NCI-H2227 (cell line): ENCODE data around the gene TBX3.

ENCODE experiments used
- DNase-seq: peaks from one replicate; lab custom pipeline; 2025; ENCODE audit not compliant: unreplicated experiment; lab: John Stamatoyannopoulos, UW

TBX3 gene

GRCh38 chr12:114697243-114697716, 13.3 kb upstream of the TBX3 start:
- no peak for DNase-seq

DNA sequence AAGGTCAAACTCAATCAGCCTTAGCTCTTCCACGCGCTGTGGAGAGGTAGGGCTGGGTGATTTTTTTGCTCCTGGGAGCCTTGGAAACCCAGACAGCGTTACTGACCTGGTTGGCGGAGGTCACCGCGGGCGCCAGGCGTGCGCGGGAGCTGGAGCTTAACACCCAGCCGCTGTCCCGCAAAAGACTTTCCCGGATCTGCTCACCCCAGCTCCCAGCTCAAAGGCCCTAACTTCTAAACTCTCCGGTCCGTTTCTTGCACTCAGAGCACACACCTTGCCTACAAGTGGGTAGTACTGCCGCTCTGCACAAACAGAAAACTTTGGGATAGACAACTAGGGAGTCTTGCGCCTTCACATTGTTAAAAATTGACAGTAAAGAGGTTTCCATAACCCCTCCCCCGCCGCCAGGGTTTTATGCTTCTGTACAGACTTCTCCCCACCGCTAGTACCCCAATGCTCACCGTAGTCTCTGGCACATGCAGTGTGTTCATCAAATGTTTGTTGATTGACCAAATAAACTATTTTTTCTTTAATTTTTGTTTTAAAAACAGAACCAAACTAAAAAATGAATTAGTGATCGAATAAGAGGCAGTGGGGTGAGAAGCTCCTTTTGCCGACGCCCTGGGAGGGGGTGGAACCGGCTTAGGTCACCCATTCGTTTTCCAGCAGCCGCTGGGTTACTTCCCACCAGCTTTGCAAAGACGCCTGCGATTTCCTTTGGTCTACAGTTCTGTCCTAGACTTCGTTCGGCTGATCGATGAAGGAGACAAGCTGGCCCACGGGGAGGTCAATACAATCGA, 12.7 kb upstream of the TBX3 start:
- no peak for DNase-seq

- DNase-seq, result no peak
Observed at GRCh38 chr12:114695305-114695592, 11.3 kb upstream of the TBX3 start.

DNA sequence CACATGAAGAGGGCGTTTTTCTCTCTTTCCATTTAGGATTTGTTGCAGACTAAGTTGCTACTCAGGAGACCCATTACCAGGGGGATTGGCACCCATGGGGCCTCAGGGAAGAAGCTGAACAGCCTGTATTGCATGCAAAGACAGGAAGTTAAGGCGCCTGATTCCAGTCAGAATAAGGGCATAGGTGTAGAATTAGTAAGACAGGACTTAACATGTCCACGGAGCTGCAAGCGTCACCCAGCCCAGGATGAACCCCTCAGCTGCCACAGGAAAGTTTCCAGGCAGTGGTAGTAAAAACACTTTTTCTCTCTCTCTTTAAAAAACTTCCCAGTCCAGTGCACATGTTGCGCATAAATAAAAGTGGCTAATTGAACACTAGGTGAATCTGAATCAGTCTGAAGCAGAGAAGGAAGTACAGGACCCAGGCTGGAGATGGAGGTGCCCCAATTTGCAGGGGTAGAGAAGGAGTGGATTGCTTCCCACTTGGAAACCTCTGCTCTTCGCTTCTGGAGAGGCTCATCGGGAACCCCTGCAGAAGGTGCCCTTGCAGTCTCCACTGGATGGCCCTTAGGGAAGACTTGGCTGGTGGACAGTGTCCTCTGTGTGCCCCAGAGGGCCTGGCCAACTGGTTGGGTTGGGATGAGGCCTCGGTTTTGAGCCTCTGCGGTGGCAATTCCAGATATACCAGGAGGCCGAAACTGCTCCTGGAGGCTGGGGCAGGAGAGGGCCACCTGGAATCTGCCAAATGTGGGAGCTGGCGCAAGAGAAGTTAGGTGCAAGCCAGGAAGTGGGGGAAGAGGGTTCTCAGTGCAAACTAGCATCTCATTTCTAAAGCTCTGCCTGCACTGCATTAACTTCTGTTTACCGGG, 10.7 kb upstream of the TBX3 start:
- DNase-seq, result no peak

- no peak for DNase-seq
Observed at GRCh38 chr12:114693532-114693931, 9.6 kb upstream of the TBX3 start.

DNA sequence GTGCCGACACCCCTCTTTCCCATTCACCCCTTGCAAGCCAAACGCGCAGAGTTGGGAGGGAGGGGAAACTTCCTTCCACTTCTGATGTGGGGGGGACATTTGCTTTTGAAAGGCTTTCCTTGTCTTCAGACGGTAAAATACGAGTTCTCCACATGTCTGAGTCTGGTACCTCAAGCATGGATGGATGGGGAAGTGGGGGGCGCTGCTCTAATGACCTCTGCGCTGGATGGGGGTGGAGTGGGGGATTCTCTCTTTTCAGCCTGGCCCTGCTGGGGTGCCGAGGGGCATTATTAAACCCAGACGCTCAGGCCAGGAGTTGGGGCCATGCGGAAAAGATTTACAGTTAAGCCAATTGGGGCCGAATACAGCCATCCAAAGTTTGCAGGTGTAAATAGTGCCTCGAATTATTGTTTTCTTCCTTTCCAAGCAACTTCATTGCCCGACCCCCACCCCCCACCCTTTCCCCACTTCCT, 9.1 kb upstream of the TBX3 start:
- DNase-seq, result no peak

DNA sequence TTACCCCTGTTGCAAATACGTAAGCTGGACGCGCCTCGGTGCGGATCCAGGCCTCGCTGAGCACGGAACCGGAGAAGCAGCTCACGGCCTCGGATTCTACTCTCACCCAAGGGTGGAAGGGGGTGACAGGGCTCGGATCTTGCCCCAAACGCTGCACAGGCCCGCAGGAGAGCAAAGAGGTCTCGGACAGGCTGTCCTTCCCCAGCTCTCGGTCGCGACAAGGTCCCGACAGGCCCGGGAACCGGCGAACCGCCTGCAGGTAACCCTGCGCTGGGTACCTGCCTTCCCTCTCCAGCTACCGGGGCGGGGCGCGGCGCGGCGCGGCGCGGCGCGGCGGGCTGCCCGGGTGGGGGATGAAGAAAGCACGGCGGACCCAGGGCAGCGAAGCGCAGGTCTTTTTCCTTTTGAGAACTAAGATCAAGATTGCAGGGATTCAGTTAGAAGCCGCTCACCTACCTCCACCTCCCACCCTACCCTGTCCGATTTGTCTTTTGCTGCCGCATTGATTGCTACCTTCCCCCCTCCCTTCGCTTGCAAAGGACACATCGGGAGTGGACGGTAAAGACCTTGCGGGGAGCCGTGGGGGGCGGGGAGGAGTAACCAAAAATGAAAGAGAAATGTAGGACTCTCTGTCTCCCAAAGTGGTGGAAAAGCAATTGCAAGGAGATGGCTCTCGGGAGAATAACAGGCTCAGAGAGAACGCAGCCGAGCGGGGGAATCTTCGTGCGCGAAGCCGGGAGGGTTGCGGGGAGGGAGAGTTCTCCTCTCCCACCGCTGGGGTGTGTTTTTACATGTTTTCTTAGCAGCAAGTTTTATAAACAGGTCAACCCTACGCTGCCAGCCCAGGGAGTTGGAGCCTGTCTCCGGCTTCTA, 8.4 kb upstream of the TBX3 start:
- no peak for DNase-seq

GRCh38 chr12:114691763-114692185, 7.8 kb upstream of the TBX3 start:
- no peak for DNase-seq

- no peak for DNase-seq
Observed at GRCh38 chr12:114691196-114691595, 7.2 kb upstream of the TBX3 start.

GRCh38 chr12:114690267-114691135, 6.5 kb upstream of the TBX3 start:
- no peak for DNase-seq

DNA sequence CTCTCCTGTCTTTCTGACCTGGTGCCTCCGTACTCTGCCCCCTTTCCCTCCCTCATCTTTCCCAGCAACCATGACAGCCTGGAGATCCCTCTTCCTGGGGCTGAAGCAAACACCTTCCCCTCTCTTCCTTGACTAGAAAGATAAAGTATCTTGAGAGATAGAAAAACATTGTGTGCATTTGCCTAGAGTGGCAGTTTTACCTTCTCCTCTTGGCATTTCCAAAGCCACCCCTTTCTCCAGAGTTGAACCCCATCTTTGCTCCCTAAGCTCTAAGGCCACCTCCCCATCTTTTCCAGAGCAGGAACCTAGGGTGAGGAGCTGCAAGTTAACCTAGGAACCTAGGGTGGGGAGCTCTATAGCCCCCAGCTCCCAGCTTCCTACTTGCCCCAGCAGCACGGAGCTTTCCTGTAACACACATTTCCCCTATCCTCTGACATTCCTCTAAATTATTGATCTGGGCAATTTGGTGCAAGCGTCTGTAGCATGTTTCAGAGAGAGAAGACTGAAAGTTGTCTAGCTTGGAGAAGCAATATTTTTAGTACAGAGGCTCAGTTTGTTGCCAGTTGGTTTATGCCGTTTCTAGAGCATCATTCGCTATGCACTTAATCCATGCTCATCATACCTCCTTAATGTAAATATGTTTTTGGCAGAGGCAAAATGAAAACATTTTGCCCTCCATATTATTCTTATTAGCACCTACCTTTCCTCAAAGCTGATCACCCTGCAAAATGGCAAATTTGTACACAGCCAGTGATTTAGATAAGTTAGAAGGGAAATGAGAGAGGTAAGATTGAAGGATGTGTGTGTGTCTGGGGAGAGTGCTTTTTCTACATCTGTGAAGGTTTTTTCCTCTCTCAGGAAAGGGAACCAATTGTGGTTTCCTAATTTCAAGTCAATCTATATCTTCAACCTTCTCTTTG, 5.4 kb upstream of the TBX3 start:
- no peak for DNase-seq

GRCh38 chr12:114688256-114688845, 4.4 kb upstream of the TBX3 start:
- no peak for DNase-seq

DNA sequence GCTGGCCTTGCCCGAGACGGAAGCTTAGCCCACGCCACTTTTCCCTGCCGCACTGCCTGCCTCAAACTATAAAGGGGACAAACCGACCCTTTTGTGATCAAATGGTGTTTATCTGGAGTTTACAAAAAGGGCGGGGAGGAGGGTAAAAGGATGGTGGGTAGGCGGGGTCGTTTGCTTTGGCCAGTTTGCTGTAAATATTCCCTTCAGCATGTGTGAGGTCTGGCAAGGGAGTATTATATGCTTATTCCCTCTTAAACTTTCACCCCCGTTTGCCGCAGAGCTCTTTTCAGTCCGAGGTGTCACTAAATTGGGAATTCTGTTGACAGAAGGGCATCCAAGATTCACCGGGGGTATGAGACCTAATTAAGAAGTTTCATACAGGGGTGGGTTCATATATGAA, 3.8 kb upstream of the TBX3 start:
- no peak for DNase-seq

DNA sequence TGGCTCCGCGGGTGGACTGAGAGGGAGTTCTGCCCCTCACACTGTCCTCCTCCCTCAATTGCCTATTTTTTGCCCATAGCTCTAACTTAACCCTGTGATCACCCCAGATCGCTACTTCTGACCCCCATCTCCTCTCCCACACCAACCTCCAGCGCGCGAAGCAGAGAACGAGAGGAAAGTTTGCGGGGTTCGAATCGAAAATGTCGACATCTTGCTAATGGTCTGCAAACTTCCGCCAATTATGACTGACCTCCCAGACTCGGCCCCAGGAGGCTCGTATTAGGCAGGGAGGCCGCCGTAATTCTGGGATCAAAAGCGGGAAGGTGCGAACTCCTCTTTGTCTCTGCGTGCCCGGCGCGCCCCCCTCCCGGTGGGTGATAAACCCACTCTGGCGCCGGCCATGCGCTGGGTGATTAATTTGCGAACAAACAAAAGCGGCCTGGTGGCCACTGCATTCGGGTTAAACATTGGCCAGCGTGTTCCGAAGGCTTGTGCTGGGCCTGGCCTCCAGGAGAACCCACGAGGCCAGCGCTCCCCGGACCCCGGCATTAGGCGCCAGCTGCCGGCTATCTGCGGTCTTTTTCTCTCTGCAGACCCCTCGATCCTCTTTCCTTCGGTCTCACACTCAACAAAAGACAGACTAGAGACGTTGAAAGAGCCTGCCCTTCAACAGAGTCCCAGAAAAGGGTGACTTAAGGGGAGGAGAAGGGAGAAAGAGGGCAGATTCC, 3.0 kb upstream of the TBX3 start:
- DNase-seq, result no peak

DNA sequence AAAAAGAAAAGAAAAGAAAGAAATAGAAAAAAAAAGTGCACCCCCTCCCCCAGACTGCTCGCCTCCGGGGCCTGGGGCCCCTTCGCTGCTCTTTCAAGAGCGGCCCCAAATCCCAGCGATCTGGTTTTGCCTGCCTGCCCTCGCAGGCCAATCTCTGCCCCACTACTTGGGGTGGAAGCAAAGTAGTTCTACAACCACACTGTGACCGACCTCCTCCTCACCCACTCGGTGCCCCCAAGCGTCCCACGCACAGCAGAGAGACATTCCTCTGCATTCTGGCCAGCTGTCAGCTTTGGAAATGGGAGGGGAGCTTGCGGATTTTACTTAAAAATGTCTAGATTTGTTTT, 2.4 kb upstream of the TBX3 start:
- no peak for DNase-seq

GRCh38 chr12:114685869-114686268, 1.9 kb upstream of the TBX3 start:
- DNase-seq, result no peak

GRCh38 chr12:114685320-114685781, 1.4 kb upstream of the TBX3 start:
- DNase-seq, result no peak

DNA sequence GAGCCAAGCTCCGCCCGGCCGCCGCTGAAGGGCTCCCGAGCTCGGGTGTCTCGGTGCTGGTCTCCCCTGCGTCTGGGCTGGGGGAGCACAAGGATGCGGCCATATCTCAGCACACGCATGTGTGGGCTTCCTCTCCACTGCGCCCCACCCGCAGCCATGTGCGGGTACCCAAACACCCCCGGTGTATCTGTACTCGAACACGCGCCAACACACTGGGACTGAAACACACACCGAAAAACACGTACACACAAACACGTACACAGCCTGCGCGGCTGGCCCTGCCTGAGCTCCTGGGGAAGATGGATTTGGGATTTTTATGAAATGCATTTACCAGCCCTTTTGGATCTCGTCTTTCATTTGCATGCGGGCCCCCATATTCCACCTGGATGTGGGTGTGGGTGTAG, 897 bp upstream of the TBX3 start:
- DNase-seq, result no peak
